HepG2 (cell line): ENCODE data around the gene PHKG1. TPM values are rescaled to one million over a fixed set of nuclear protein-coding genes. Genes with fewer than 3 reads are reported as not detected.

ENCODE experiments used
- ATAC-seq: fragments of 200-7000 bp; cut with Tn5 transposase; 3 replicates; pipeline ENCODE4 v1.9.1; 2020; ENCODE audit warnings: mild to moderate bottlenecking, moderate library complexity
- BruUV-seq: library from RNA; stranded (reverse); fragments of 400-500 nt; replicated peaks from 2 replicates; lab custom pipeline; 2021; lab: Mats Ljungman, UMichigan
- CTCF ChIA-PET: fragments of 300-600 bp; formaldehyde crosslinking; extraction: SDS; loops from one replicate; lab custom pipeline; 2021; ENCODE audit warnings: low total read pairs, inconsistent platforms, low intra/inter-chr PET ratio; lab: Yijun Ruan, JAX
- POLR2A ChIA-PET: fragments of 350-600 bp; sonication (Branson Sonifier 250); formaldehyde crosslinking; loops from one replicate; lab custom pipeline; 2020; ENCODE audit warnings: antibody characterized with exemption, inconsistent platforms; lab: Yijun Ruan, JAX
- DNase-seq: peaks from one replicate; pipeline ENCODE4 v3.0.0-alpha.2; 2015; ENCODE audit warnings: low spot score
- FAIRE-seq: peaks from 3 replicates; lab custom pipeline; 2011; peaks lifted over from hg19 to GRCh38; lab: Jason Lieb, UNC
- H2AFZ ChIP-seq: one replicate; pipeline ENCODE4 v1.6.1; 2011; ENCODE audit warnings: low read length, inconsistent platforms
- H3K27ac ChIP-seq: fragments of 300-600 bp; 3 replicates; pipeline ENCODE4 v1.8.0; 2011; ENCODE audit warnings: mixed run types, mild to moderate bottlenecking, mixed read lengths, low read length, inconsistent platforms; ENCODE audit not compliant: insufficient read depth; ENCODE audit errors: extremely low read length
- H3K27me3 ChIP-seq, 2 experiments: fragments of 200-600 bp in 1 of 2; 2 replicates in 1 of 2; 3 replicates in 1 of 2; pipeline versions ENCODE4 v1.6.0 to v1.8.0; 2011; ENCODE audit warnings: low read length in 2 of 2, mild to moderate bottlenecking in 2 of 2, moderate library complexity in 2 of 2, inconsistent platforms in 1 of 2; ENCODE audit not compliant: insufficient read depth in 2 of 2, control insufficient read depth in 1 of 2
- H3K36me3 ChIP-seq, 2 experiments: fragments of 200-600 bp in 1 of 2; replicated peaks in 1 of 2; 2 replicates in 1 of 2; 3 replicates in 1 of 2; pipeline versions ENCODE4 v1.5.1 to v1.8.0; 2011; ENCODE audit warnings: low read length in 2 of 2, inconsistent platforms in 1 of 2; ENCODE audit not compliant: insufficient read depth in 2 of 2, control insufficient read depth in 1 of 2
- H3K4me1 ChIP-seq: 2 replicates; pipeline ENCODE4 v1.5.1; 2012; ENCODE audit warnings: low read length, inconsistent platforms; ENCODE audit not compliant: insufficient read depth
- H3K4me2 ChIP-seq: 2 replicates; pipeline ENCODE4 v1.6.0; 2011; ENCODE audit warnings: low read depth, low read length, inconsistent platforms
- H3K4me3 ChIP-seq, 3 experiments: fragments of 200-600 bp in 1 of 3; sonication (generic), shearing (Covaris generic) in 1 of 3; replicated peaks in 1 of 3; 2 replicates each; pipeline ENCODE4 v1.5.1; 2011 to 2016; ENCODE audit warnings: low read length in 3 of 3, inconsistent platforms in 2 of 3, low read depth in 2 of 3, mild to moderate bottlenecking in 2 of 3, control low read depth in 1 of 3, mixed read lengths in 1 of 3; ENCODE audit not compliant: insufficient read depth in 1 of 3
- H3K79me2 ChIP-seq: one replicate; pipeline ENCODE4 v1.6.1; 2011; ENCODE audit warnings: low read length, inconsistent platforms; ENCODE audit not compliant: insufficient read depth
- H3K9ac ChIP-seq: 2 replicates; pipeline ENCODE4 v1.6.0; 2011; ENCODE audit warnings: mild to moderate bottlenecking, low read depth, low read length, inconsistent platforms; ENCODE audit not compliant: insufficient read depth
- H3K9me3 ChIP-seq: 2 replicates; pipeline ENCODE4 v1.5.1; 2012; ENCODE audit warnings: mild to moderate bottlenecking, low read length
- H4K20me1 ChIP-seq: 2 replicates; pipeline ENCODE4 v1.6.0; 2011; ENCODE audit warnings: inconsistent platforms, mild to moderate bottlenecking, low read length, moderate library complexity; ENCODE audit not compliant: insufficient read depth
- CBFB ChIP-seq: sonication (generic); formaldehyde crosslinking; IDR thresholded peaks from 2 replicates; pipeline ENCODE4 v1.4.0; 2020; ENCODE audit warnings: missing genetic modification reagents
- RBM39 ChIP-seq: fragments of 200-400 bp; formaldehyde crosslinking; IDR thresholded peaks from one replicate; pipeline ENCODE4 v1.6.1; 2018; ENCODE audit warnings: antibody characterized with exemption, mild to moderate bottlenecking, low read depth, low read length; ENCODE audit not compliant: poor library complexity, severe bottlenecking
- SIX1 ChIP-seq: sonication (generic); formaldehyde crosslinking; IDR thresholded peaks from 2 replicates; pipeline ENCODE4 v1.4.0; 2020; ENCODE audit warnings: missing genetic modification reagents, borderline replicate concordance
- TMF1 ChIP-seq: sonication (generic); formaldehyde crosslinking; IDR thresholded peaks from 2 replicates; pipeline ENCODE4 v1.8.1; 2022; ENCODE audit warnings: low read depth, missing genetic modification reagents
- ZMYM3 ChIP-seq: sonication (generic); formaldehyde crosslinking; IDR thresholded peaks from 2 replicates; pipeline ENCODE4 v1.5.1; 2020; ENCODE audit warnings: mild to moderate bottlenecking, missing genetic modification reagents
- ZNF17 ChIP-seq: sonication (generic); formaldehyde crosslinking; IDR thresholded peaks from 2 replicates; pipeline ENCODE4 v1.5.0; 2020; ENCODE audit warnings: mild to moderate bottlenecking, missing genetic modification reagents
- ZNF207 ChIP-seq: fragments of 450-650 bp; IDR thresholded peaks from 2 replicates; pipeline ENCODE4 v1.6.1; 2016; ENCODE audit warnings: antibody characterized with exemption, borderline replicate concordance
- ZNF282 ChIP-seq: fragments of 450-650 bp; IDR thresholded peaks from 2 replicates; pipeline ENCODE4 v1.6.1; 2018; ENCODE audit not compliant: partially characterized antibody
- ZNF557 ChIP-seq: sonication (generic); formaldehyde crosslinking; IDR thresholded peaks from 2 replicates; pipeline ENCODE4 v1.4.0; 2020; ENCODE audit warnings: missing genetic modification reagents
- ZNF782 ChIP-seq: sonication (generic); formaldehyde crosslinking; IDR thresholded peaks from 2 replicates; pipeline ENCODE4 v1.4.0; 2020; ENCODE audit warnings: missing genetic modification reagents, mild to moderate bottlenecking, borderline replicate concordance
- WGBS: methylation state at CpG from one replicate; pipeline ENCODE4 v1.1.6; 2017; ENCODE audit warnings: low lambda C conversion rate; 5-methylcytosine and 5-hydroxymethylcytosine counted together
- in situ Hi-C: cut with HindIII; loops from 2 replicates; pipeline ENCODE4 v1.10.0; 2017; ENCODE audit warnings: low pct_unique_long_range_greater_than_20kb; ENCODE audit not compliant: extremely low pct_ligation_motif_present
- intact Hi-C: fragments of 100-400 bp; cut with micrococcal nuclease; formaldehyde crosslinking; loops from one replicate; pipeline ENCODE4 v1.10.0; 2022; ENCODE audit not compliant: unreplicated experiment
- polyA plus RNA-seq, 8 experiments: library from polyadenylated mRNA; depleted of rRNA in 3 of 8; stranded (reverse) in 7 of 8; unstranded in 1 of 8; fragments of >200 nt; fragmentation: Illumina TruSeq in 4 of 8; extraction: Trizol in 4 of 8; gene quantifications; 2 replicates each; pipeline versions ENCODE4 v1.2.1 to v1.2.3, GENCODE V29; 2011 to 2016; ENCODE audit warnings: low read depth in 4 of 8, missing spikeins in 1 of 8, mixed read lengths in 1 of 8; ENCODE audit not compliant: insufficient read depth in 1 of 8
- total RNA-seq, 5 experiments: library from RNA; depleted of rRNA; stranded (reverse); fragments of >200 nt; fragmentation: Illumina TruSeq; extraction: Trizol; gene quantifications; 2 replicates each; pipeline ENCODE4 v1.2.3, GENCODE V29; 2016; ENCODE audit warnings: low read depth in 1 of 5
- TF ChIP-seq, protein P1 (sequence below), 2 experiments: sonication (generic) in 1 of 2; formaldehyde crosslinking in 1 of 2; IDR thresholded peaks; 2 replicates each; pipeline versions ENCODE4 v1.4.0 to v1.6.1; 2018 to 2020; ENCODE audit warnings: missing genetic modification reagents in 2 of 2, borderline replicate concordance in 1 of 2, low read depth in 1 of 2, mild to moderate bottlenecking in 1 of 2, missing biosample characterization in 1 of 2
- TF ChIP-seq, protein P2 (sequence below): IDR thresholded peaks from 2 replicates; pipeline ENCODE4 v1.6.1; 2012; ENCODE audit warnings: inconsistent platforms
- TF ChIP-seq, protein P3 (sequence below): sonication (generic); formaldehyde crosslinking; IDR thresholded peaks from 2 replicates; pipeline ENCODE4 v1.8.1; 2023; ENCODE audit warnings: mild to moderate bottlenecking, missing genetic modification reagents, borderline replicate concordance
- TF ChIP-seq, protein P4 (sequence below): IDR thresholded peaks from 2 replicates; pipeline ENCODE4 v1.6.1; 2016
- TF ChIP-seq, protein P5 (sequence below): sonication (generic); formaldehyde crosslinking; IDR thresholded peaks from 2 replicates; pipeline ENCODE4 v1.8.0; 2022; ENCODE audit warnings: missing genetic modification reagents, mild to moderate bottlenecking, borderline replicate concordance

Gene PHKG1
- total and polyA plus RNA-seq, 2 of the 13 experiments (the other 11 are each of a cell fraction or from before 2014, with no cell fraction given), result 0.44 to 0.71 TPM

DNA sequence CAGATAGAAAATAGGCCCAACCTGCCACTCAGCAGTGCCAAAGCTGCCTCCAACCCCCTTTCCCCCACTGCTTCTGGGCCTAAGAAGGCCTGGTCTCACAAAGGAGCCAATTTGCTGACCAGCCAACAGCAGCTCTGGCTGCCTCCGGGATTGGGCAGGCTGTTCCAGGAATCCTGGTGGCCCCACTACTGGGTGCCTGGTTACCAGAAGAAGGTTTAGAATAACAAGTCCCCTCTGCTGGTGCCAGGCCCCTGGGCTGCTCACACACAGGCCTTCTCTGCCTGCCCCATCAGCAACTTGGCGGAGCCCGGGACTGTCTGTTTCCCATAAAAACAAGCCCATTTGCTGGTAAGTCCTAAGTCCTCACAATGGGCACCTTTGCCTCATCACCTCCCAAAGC lies 1.2 kb downstream of the PHKG1 start:
- in situ Hi-C loops (loop anchor here (25.0 kb wide), 1 partner anchor 329 kb away; no protein-coding TSS in a partner anchor), intact Hi-C loops (no loop called here)
- no TSS peak for BruUV-seq
- CTCF ChIA-PET, result no interaction called here
- H3K27me3 ChIP-seq, result no peaks in the 10 kb centered on the region
- H3K9me3 ChIP-seq, result no peaks in the 10 kb centered on the region
- TF ChIP-seq, protein P1, sequence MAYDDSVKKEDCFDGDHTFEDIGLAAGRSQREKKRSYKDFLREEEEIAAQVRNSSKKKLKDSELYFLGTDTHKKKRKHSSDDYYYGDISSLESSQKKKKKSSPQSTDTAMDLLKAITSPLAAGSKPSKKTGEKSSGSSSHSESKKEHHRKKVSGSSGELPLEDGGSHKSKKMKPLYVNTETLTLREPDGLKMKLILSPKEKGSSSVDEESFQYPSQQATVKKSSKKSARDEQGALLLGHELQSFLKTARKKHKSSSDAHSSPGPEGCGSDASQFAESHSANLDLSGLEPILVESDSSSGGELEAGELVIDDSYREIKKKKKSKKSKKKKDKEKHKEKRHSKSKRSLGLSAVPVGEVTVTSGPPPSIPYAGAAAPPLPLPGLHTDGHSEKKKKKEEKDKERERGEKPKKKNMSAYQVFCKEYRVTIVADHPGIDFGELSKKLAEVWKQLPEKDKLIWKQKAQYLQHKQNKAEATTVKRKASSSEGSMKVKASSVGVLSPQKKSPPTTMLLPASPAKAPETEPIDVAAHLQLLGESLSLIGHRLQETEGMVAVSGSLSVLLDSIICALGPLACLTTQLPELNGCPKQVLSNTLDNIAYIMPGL (CRISPR knock-in tag; IDR thresholded peaks at IDR 0.05; ENCODE audit: borderline replicate concordance in 1 of 2, low read depth in 1 of 2), result no peak
- TF ChIP-seq, protein P2, sequence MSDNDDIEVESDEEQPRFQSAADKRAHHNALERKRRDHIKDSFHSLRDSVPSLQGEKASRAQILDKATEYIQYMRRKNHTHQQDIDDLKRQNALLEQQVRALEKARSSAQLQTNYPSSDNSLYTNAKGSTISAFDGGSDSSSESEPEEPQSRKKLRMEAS, result no peak
- TF ChIP-seq ZNF557 (CRISPR knock-in tag) (no peak), ZNF282 (no peak), RBM39 (no peak), ZNF207 (no peak), TMF1 (no peak), CBFB (CRISPR knock-in tag) (no peak), ZMYM3 (CRISPR knock-in tag) (no peak), ZNF17 (CRISPR knock-in tag) (no peak), ZNF782 (CRISPR knock-in tag) (no peak), SIX1 (CRISPR knock-in tag) (no peak)
- TF ChIP-seq, protein P3, sequence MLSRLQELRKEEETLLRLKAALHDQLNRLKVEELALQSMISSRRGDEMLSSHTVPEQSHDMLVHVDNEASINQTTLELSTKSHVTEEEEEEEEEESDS (CRISPR knock-in tag), result no peak
- TF ChIP-seq, protein P4, sequence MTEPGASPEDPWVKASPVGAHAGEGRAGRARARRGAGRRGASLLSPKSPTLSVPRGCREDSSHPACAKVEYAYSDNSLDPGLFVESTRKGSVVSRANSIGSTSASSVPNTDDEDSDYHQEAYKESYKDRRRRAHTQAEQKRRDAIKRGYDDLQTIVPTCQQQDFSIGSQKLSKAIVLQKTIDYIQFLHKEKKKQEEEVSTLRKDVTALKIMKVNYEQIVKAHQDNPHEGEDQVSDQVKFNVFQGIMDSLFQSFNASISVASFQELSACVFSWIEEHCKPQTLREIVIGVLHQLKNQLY (CRISPR knock-in tag), result no peak
- TF ChIP-seq, protein P5, sequence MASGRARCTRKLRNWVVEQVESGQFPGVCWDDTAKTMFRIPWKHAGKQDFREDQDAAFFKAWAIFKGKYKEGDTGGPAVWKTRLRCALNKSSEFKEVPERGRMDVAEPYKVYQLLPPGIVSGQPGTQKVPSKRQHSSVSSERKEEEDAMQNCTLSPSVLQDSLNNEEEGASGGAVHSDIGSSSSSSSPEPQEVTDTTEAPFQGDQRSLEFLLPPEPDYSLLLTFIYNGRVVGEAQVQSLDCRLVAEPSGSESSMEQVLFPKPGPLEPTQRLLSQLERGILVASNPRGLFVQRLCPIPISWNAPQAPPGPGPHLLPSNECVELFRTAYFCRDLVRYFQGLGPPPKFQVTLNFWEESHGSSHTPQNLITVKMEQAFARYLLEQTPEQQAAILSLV (CRISPR knock-in tag), result no peak
- no peaks in the 10 kb centered on the region for H4K20me1 ChIP-seq
- no peaks in the 10 kb centered on the region for H3K79me2 ChIP-seq
- H3K36me3 ChIP-seq, result no peaks in the 10 kb centered on the region
- DNase-seq, result no peak
- POLR2A ChIA-PET, result interaction anchor here (1.1 kb wide), 1 partner anchor 91 kb away, joined by 3 read pairs; no protein-coding TSS in a partner anchor
- H2AFZ ChIP-seq, result no peak overlapping the region
- no peak overlapping the region for H3K9ac ChIP-seq
- H3K27ac ChIP-seq, result no peak overlapping the region
- no peak overlapping the region for H3K4me2 ChIP-seq
- H3K4me3 ChIP-seq, result no peak overlapping the region
- no peak for FAIRE-seq
- H3K4me1 ChIP-seq, result peaks cover 15% of the 10 kb centered on the region
- no peak; the same call in 2 of the 3 replicates for ATAC-seq
- WGBS, result 100% methylated on average over 2 of the region's 3 CpGs
